Measurements from ENCODE around the gene AMOTL1.
"Not testable (repeated sequence)": the region's sequence is repeated elsewhere in the genome, so short reads cannot be mapped to it uniquely, and the experiment has no call there.

The AMOTL1 gene

DNA sequence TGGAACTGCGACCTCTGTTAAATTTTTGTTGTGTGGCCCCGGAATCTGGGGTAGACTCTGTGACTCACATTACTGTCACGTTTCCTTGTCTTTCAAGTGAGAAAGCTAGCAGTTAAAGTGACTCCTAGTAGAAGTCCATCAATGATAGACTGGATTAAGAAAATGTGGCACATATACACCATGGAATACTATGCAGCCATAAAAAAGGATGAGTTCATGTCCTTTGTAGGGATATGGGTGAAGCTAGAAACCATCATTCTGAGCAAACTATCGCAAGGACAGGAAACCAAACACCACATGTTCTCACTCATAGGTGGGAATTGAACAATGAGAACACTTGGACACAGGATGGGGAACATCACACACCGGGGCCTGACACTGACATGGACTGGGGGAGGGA lies 23.8 kb downstream of the AMOTL1 start:
- not testable (repeated sequence) for DNase-seq (ENCODE audit: low read depth)

DNA sequence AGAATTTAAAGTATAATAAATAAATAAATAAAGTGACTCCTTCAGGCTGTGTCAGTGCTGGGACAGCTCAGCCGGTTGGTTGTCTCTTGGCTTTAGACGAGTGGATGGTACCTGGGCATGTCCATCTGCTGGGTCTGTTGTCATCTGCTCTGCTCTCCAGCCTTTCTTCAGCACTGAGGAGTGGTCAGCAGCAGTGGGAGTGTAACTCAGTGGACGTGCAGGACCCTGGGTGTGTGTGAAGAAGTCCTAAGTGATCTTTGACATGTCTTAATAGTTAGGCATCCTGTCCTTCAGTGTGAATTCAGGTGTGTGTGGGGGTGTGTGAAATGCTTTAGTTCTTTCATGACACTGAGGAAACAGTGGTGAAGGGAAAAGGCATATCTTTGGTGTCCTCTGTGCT lies 24.3 kb downstream of the AMOTL1 start:
- DNase-seq (ENCODE audit: low read depth) = no peak

DNA sequence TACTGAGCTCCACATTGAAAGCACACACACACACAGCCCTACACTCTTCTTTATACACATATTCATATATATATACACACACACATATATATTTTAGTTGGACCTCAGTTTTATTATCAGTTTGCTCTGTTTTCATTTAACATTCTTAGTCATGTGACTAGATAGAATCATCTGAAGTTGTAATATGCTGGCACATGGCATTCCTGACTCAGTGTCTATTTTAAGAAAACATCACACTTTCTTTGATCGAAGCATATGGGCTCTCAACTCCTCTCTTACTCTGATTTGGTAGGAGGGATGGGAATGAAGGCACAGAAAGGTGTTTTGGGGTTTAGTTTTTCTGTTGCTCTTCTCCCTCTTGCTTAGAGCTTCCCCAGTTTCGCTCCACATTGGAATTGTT lies 24.8 kb downstream of the AMOTL1 start:
- no peak for DNase-seq (ENCODE audit: low read depth)

DNA sequence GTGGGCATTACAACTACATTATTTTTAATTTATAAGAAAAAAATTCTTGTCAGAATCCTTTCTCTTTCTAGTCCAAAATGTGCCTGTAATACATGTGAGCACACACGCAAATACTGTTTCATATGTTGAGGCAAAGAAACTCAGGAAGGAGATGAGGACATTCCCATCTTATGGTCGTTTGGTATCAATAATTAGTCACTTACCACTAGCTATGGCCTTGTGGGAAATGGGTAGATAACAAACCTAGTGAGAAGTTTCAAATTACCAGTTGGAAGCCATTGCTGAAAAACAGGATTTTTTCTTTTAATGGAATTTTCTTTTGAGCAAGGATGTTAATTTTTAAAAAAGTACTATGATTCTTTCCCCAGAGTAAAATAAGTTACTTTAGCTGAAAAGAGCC lies 25.7 kb downstream of the AMOTL1 start:
- DNase-seq (ENCODE audit: low read depth) = no peak

DNA sequence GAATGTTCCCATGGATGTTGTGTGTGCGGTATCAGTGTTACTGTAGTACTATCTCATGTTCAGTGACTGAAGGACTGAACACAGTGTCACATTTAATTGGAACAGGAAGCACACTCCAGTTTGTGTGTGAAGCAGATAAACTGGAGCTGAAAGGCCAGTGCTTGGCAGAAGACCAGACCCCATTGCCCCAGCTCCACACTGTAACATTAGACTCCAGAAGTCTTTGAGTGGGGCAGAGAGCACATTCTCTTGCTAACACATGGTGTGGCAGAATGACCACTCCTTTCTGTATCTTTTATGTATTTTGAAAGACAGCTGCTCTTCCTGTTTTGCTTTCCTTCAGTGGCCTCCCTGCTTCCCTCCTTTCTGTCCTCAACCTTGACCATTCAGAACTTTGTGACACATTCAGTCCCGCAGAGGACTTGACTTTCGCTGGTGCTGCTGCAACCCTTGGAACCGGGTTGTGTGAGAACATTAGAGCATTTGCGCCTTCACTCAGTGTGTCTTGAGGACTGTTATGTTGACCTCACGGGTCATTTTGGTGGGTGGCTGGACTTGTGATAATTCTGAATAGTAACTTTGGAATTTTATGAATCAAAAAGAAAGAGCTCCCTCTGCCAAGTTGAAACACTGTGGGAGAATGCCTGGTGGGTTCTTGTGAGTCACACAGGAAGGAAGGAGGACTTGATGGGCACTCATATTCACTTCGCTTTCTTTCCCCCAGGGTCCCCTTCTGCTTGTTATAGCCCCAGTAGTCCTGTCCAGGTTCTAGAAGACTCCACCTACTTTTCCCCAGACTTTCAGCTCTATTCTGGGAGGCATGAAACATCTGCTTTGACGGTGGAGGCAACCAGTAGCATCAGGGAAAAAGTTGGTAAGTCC lies 26.4 kb downstream of the AMOTL1 start:
- DNase-seq (ENCODE audit: low read depth) = peak; percentile 95

DNA sequence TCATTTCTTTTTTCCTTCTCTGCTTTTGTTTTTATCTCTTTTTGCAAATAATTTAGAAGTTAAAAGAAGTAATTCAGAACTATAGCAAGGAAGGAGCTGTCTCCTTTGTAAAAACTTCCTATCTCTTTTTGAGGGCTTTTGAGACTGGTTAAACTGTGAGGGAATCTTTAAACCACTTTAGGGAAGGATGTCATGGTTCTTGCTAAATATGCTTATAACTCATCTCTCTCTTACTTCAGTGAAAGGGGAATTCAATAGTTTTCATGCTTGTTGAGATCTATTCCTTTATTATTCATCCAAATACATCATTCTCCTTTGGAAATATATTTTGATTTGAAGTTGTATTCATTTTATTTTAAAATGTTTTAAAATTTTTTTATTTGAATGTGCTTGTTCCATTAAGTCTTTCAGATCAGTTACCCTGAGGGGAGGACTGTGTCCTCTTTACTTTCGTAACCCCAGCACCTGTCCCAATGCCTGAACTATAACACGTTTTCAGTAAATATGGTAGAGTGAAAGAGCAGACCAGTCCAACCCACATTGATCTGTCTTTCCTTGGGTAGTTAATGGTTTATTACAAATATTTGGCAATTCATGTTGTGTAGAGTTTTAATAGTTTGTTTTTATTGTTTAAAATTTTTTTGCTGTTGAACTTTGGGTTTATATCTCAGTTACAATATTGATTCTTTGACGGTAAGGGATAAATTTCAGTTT lies 27.5 kb downstream of the AMOTL1 start:
- no peak for DNase-seq (ENCODE audit: low read depth)

DNA sequence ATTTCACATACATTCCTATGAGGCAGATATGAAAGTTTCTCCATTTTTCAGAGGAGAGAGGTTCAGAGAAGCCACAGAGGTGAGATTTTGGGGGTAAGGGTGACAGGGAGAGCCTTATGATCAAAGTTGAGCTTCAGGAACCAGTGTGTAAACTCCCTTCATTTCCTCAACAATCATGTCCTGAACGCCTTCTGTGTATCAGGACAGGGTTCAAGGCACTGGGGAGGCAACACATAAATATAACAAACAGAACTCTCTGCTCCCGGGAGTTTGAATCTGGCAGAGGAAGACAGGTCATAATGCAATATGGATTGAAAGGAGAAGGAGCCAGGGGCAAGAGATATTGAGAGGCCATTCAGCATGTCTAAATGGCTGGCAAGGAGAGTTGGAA lies 28.0 kb downstream of the AMOTL1 start:
- DNase-seq (ENCODE audit: low read depth) = no peak

DNA sequence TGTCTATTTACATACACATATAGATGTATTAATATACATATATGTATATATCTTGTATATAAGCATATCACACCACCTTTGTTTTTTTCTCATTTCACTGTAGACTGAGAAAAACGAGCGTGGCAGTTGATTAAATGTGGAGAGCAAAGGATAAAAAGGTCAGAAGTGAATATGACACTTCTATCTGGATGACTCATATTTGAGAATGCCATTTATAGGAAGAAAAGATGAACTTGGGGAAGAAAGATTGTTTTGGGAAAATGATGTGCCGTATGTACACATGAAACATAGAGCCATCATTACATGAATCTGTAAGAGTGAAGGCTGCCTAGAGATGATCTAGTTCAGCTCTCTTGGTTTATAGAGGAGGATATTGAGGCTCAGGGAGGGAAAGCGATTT lies 28.7 kb downstream of the AMOTL1 start:
- DNase-seq (ENCODE audit: low read depth) = no peak

DNA sequence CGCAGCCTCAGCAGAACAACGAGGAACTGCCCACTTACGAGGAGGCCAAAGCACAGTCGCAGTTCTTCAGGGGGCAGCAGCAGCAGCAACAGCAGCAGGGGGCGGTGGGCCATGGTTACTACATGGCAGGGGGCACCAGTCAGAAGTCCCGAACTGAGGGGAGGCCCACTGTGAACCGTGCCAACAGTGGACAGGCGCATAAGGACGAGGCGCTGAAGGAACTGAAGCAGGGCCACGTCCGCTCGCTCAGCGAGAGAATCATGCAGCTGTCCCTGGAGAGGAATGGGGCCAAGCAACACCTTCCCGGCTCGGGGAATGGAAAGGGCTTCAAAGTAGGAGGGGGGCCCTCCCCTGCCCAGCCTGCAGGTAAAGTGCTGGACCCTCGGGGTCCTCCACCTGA lies 31.6 kb downstream of the AMOTL1 start:
- DNase-seq (ENCODE audit: low read depth) = no peak

DNA sequence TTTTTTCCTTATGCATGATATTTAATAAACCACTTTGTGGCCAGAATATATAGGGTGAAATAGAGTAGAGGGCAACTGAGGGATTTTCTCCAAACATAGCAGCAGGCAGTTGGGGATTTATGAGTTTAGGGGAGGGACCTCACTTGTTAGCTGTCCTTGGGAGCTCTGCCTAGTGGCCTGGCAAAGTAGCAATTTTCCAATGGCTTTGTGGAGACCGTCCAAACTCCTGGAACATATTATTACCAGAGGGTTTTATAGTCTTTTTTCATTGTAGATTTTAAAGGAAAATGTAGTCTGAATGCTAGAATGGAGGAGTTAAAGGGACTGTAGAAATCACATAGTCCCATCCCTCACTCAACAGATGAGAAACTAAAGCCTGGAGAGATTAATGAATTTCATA lies 32.3 kb downstream of the AMOTL1 start:
- peak; percentile 84 for DNase-seq (ENCODE audit: low read depth)

DNA sequence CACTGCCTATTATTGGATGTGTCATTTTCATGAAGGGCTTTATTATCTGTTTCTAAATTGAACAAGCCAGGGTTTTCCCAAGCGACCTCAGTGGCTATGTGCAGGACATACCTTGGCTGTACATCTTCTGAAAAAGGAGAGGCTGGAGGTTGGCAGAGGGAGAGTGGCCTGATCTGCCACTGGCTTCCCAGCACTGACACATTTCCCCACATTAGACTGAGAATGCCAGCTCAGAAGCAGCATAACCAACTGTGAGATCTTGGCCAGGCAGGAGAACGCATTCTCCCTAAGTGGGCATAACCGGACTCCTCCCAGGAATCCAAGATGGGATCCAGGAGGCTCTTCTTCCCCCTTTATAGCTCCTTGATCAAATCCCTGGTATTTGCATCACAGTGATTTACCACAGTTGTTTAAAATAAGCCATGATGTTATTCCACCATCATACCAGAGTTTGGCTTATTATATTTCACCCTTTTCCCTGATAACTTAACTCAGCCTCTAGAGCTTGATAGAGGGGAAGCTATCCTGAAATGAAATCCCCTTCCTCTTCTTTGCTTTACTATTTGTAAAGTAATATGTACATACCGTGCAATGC lies 33.8 kb downstream of the AMOTL1 start:
- no peak for DNase-seq (ENCODE audit: low read depth)

DNA sequence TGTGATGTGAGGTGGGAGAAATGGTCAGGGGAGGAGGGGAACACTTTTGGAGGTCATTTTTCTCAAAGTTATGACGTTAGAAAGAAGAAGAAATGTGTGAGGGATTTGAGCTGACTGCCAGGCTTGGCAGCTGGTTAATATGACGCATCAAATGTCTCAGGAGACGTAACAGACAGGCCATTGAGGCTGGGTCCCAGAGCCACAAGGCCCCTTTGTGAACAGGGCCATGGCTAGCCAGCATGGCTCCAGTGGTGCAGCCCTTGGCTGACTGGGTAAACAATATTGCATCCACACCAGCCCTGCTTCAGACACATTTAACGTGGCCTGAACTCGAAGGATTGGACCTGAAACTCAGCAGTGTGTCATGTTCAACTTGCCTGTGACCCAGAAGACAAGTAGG lies 34.3 kb downstream of the AMOTL1 start:
- no peak for DNase-seq (ENCODE audit: low read depth)

DNA sequence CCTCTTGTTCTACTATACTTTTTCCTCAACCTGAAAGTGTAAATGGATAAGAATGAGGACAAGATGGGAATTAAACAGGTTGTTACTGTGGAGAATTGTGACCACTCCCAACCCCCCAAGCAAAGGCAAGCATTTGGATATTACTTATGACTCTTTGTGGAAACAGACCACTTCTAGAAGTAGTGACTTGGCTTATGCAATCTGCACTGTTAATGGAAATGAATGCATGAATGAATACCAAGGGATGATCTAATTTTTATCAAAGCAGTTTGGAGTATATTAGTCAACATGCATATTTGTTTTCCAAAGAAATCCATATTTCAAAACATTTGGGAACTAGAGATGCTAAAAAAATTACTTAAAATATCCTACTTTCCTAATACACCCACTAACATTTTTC lies 35.3 kb downstream of the AMOTL1 start:
- no peak for DNase-seq (ENCODE audit: low read depth)

DNA sequence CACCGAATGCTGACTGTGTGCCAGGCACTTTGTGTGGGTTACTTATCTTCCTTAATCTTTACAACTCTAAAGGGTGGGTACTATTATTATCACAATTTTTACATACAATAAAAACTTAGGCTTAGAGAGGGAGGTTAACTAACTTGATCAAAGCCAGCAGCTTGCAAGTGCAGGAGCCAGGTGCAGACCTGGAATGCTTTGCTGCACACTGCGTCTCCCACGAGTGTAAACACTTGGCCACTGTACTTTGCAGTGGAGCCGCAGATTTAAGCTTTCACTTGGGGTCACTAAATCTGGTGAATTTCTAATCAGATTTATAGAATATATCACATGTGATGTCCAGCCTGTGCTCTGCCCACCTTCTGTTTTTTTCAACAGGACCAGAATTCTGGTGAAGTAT lies 36.7 kb downstream of the AMOTL1 start:
- no peak for DNase-seq (ENCODE audit: low read depth)

DNA sequence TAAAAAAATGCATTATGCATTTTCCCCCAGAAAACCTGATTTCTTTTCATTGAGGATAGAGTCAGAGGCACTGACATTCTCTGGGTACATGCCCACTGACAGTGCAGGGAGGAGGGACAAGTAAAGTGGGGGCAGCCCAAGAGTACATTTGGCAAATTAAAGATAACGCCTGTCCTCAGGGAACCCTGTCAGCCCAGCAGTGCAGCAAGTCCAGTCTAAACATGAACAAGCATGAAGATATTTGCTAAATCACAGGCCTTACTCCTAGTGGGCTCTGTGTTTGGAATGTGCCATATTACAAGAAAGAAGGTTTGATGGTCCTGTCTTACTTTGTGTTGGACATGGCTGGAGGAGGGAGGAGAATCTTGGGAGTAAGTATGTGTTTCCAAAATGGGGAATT lies 37.9 kb downstream of the AMOTL1 start:
- DNase-seq (ENCODE audit: low read depth) = no peak

DNA sequence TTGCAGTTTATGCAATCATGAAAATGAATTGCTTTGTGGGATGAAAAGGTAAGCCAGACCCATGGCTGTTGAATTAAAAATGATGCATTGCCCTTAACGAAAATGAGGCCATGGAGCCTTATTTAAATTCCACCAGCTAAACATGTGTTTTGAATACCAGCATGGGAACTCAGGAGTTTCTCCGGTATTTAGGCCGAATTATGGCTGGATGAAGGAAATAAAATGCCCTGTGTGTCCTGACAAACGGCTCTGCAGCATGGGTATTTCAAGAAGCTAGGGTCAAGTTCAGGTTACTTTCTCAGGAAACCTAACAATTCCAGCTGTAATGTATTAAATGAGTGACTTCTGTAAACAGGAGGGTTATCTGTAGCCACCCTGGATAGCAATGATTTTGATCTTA lies 38.3 kb downstream of the AMOTL1 start:
- peak; percentile 80 for DNase-seq (ENCODE audit: low read depth)

DNA sequence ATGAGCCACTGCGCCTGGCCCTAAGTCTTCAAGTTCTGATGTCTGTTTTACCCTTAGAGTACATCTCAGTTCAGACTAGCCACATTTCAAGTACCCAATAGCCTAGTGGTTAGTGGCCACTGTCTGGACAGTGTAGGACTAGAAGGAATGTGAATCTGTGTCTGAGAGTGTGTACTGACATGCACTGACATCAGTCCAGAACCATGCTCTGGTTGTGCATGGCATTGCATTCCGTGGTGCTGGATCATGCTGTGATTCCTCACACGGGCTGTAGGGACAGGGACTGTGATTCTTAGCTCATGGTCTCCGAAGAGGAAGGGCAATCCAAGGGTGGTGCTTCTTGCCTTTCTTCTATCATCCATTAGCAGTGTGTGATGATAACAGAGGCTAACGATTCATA lies 41.1 kb downstream of the AMOTL1 start:
- DNase-seq (ENCODE audit: low read depth) = no peak

DNA sequence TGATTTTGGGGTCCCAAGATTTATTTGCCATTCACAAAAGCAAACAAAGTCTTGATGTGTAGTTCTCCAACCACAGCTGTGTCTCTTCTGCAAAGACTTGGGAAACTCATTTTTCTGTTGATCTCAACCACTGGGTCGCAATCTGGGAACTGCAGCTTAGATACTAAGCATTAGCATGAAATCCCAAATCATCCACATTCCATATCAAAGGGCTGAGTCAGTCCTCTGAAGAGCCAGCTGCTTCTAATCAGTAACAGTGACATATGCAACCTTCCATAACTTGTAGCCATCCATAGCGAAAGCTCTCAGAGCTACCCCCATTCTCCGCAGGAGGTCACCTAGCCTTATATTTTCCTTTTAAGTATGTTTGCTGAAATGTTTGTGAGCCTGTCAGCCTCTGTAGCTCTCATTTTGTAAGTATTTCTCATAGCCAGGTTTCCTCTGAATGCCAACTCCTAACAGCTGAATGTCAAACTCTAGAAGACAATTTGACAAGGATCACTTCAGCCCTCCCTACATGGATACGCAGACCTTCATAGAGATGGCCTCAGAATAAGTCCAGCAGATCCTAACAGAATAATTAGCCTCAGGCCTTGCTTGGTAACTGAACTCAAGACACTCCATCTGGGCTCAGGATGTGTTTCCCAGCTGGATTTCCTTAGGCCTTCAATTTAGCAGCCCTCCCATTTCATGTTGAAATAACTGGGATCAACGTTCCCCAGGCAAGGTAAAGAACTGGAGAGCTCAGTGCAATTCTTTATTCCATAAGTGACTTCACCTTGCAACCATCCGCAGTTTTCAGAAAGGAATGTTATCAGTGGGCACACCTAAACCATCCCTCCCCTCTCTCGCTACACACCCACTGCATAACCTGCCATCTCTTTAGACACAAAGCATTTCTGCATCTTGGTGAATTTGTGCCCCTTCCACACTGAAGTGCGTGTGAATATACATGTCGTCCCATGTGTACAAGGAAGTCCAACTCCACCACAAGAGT lies 44.9 kb downstream of the AMOTL1 start:
- peak; percentile 38 for DNase-seq (ENCODE audit: low read depth)

DNA sequence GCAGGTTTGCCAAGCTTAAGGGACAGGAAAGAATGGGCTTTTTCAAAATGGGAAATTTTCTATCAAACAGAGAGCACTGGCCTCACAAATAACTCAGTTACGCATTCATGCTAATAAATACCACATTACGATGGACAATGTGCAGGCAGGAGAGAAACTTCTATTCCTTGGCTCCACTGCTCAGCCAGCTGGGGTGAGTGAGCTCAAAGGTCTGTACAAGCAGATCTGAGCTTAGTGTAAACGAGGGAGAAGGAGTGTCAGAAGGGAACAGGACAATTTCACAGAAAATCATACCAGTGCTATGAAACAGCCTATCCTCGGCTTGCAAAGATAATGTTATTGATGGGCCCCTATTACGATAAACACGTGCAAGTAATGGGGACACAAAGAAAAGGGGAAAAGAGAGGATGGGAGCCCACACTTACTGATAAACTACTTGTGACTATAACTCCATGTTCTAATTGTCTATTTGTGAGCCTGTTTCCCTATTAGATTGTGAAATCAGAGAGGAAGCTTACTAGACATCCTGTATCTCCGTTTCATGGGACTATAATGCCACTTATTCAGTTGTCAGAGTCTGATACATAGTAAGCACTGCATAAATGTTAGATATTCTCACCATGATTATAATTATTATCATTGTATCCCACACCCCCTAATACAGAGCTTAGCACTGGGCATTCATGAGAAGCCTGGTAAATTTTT lies 46.3 kb downstream of the AMOTL1 start:
- DNase-seq (ENCODE audit: low read depth) = no peak

DNA sequence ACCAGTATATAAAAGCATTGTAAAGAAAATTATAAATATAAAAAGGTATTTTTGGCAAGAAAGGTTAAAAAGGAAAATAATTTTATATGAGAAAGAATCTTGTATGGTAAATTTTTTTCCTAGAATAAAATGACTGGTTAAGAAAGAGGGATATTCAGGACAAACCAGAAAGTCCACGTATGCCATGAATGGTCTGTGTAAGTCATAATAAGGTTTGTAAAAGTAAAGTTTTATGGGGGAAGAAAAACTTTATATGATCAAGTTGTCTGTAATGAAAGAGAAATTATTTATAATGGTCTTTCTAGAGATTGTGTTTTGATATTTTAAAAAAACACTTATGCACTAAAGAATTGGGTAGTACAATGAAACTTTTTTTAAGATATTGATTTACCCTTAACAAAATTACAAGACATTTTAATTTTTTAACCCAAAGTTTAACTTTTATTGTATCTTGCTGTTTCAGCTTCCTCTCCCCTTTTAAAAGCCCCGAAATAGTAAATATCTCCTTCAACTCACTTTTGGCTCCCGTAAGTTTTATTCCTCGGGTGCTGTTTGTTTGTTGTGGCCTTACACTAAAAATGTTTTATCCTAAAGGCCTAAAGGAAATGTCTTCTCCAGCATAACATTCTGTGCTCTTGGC lies 47.7 kb downstream of the AMOTL1 start:
- no peak for DNase-seq (ENCODE audit: low read depth)

DNA sequence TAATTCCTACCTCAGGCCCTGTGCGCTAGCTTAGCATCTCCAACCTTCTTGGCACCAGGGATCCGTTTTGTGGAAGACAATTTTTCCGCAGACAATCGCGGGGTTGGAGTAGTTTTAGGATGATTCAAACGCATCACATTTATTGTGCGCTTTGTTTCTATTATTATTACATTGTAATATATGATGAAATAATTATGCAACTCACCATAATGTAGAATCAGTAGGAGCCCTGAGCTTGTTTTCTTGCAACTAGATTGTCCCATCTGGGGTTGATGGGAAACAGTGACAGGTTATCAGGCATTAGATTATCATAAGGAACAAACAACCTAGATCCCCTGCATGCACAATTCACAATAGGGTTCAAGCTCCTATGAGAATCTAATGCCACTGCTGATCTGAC lies 52.3 kb downstream of the AMOTL1 start:
- DNase-seq (ENCODE audit: low read depth) = no peak

All from GM04504 (cell line).